Stimulated activated CD4-positive, alpha-beta T cell treated with anti-CD3 and anti-CD28 coated beads, Interleukin-15, amount 100 ng/mL, for 48 hours (primary cell): ENCODE measurements around the gene APOL6.
"Not testable (repeated sequence)": the region's sequence is repeated elsewhere in the genome, so short reads cannot be mapped to it uniquely, and the experiment has no call there.

Source experiments
- DNase-seq, 2 donors: peaks; one replicate each; pipeline ENCODE4 v3.0.0-alpha.2; 2020; ENCODE audit warnings: low read depth in 2 of 2

APOL6 gene

DNA sequence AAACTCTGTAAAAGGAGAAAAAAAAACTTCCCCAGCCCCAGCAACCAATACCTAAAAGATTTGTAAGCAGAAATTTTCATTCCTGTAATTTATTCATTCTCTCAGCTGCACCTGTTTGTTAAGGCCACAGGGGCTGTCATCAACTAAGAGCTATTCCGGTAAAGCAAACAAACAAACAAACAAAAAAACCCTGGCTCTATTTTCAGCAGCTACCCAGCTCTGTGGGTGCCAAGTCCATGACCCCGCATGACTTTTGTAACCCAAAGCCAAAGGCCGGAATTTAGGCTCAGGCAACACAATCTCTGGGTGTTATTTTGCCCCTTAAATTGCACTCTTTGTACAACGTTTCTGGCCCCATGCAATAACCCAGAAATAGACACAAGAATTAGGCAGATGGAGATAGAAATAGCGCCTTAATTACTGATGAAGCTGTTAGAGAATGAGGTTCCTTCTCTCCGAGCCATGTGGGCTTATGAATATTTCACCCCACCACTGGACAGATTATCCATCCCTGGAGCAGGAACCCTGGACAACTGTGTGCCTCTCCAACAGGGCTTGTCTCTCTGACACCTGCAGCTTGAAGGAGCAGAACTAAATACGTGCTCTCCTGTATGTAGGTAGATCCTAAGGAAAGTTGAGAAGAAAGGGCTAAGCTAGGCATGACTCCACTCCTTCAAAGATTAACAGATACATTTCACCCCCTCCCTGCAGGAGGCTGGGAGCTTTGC, 29.4 kb downstream of the APOL6 start:
- DNase-seq = no peak

DNA sequence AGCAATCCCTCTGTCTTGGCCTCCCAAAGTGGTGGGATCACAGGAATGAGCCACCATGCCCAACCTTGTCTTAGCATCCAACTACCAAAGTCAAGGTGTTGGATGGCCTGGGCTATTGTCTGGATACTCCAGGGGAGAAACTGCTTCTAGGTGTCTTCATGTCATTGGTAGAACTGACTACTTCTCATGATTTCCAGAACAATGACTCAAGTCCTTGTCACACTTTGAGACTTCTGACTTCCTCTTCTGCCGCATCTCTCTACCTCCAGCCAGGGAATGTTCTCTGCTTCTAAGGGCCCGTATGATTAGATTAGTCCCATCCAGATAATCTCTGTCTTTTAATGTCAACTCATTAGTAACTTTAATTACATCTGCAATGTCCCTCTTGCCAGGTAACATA, 30.6 kb downstream of the APOL6 start:
- DNase-seq = no peak

DNA sequence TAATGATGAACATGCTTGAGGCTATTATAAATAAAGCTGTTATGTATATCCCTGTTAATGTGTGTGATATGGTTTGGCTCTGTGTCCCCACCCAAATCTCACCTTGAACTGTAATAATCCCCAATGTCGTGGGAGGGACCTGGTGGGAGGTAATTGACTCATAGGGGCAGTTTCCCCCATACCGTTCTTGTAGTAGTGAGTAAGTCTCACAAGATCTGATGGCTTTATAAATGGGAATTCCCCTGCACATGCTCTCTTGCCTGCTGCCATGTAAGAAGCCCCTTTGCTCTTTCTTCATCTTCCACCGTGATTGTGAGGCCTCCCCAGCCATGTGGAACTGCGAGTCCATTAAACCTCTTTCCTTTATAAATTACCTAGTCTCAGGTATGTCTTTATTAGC, 31.2 kb downstream of the APOL6 start:
- peak; percentile 46 to 47 for DNase-seq

DNA sequence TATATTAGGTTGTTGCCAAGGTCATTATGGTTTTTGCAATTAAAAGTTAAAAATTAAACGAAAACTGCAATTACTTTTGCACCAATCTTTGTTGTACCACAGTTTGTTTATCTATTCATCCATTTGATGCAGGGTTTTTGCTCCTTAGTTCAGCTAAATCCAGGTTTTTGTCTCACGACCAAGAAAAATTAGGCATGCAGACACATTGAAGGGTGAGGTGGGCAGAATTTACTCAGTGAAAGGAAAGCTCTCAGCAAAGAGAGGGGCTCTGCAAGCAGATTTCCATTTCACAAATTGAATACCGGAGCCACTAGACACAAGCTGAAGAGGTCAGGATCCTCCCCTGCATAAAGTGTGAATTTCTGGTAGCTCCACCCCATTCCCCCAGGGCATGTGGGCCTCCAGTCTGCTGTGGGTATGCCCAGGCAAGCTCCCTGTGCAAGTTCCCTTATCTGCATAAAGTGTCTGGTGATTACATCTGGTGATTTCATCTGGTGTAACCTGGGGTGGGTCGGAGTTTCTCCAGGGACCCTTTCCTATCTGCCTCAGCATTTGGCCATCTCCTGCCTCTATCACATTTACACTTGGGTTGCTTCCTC, 33.3 kb downstream of the APOL6 start:
- no peak for DNase-seq

DNA sequence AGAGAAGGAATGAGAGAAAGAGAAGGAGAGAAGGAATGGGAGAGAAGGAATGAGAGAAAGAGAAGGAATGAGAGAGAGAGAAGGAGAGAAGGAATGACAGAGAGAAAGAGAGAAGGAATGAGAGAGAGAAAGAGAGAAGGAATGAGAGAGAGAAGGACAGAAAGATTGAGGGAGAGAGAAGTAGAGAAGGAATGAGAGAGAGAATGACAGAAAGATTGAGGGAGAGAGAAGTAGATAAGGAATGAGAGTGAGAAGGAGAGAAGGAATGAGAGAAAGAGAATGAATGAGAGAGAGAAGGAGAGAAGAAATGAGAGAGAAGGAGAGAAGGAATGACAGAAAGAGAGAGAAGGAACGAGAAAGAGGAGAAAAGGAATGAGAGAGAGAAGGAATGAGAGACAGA, 35.3 kb downstream of the APOL6 start:
- no peak for DNase-seq

DNA sequence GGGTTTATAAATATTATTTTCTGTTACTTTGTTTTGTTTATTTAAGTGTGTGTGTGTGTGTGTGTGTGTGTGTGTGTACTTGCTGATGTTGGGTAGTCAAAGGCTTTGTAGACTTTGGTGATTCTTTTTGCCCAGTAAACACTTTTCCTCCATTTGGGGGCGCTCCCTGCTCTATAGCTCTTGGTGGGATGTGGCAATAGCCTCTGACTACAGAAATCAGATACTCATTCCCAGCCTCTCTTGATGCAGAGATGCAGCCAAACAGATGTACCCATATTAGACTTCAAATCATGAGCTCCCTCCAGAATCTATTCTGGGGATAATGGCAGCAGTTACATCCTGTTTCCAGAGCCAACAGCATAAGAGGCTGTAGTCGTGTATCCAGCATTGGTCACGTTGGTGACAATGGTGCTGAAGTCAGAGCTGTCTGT, 36.0 kb downstream of the APOL6 start:
- DNase-seq = no peak

DNA sequence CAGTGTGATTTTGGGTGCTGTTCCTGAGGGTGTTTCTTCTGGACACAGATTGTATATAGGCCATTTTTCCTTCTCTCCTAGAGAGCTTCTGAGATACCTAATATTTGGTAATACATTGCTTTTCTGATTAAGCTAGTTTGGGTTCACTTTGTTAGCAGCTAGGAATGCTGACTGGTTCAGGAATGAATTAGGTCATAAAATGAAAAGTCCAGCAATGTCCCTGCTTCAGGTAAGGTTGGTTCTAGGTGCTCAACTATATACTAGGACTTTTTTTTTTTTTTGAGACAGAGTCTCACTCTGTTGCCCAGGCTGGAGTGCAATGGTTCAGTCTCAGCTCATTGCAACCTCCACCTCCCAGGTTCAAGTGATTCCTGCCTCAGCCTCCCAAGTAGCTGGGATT, 36.5 kb downstream of the APOL6 start:
- no peak for DNase-seq

DNA sequence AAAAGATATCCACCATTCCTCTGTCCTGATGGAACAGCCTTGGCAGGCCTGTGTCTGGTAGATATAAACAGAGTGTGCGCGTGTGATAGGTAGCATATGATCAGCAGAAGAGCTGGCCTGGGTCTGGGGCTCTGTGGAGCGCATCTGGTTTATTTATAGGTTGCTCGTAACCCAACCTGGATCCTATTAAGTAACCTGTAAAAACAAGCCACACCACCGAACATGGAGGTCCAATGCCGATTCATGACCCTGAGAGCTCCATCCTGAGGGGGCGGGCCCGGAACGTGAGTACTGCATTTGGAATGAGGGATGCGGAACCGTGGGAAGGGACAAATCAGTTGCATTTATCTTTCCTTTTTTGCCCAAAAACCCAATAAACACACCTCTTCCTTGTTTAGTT, 37.5 kb downstream of the APOL6 start:
- no peak for DNase-seq

DNA sequence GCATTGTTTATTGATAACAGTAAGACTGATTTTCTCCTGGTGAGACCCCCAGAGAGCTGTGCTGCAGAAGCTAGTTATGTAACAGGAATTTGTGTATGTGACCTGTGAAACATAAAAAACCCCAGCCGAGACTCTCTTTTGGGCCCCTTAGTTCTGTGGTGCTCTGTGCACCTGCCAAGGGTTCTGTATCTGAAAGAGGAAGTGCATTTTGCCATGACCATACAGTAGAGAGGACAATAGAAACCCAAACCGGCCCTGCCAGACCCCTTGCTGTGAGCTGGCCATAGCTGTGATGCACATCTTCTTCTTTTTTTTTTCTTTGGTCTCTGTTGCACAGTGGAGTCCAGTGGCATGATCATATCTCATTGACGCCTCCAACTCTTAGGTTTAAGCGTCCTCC, 38.1 kb downstream of the APOL6 start:
- no peak for DNase-seq

DNA sequence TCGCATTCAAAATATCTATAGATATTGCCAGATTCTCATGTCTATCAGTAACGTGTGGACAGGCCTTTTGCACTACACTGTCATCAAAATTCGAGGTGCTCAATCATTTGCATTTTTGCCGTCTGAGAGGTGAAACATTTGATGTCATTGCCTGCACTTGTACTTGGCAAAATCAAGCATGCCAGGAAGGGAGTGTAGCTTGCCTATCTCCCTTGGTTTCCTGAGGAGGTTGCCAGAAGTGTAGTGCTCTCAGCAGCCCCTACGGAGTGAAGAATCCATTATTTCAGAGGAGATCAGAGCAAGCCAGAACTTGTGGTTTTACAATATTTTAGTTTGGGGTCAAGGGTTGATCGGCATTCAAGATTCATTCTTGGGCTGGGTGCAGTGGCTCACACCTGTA, 39.2 kb downstream of the APOL6 start:
- no peak for DNase-seq

DNA sequence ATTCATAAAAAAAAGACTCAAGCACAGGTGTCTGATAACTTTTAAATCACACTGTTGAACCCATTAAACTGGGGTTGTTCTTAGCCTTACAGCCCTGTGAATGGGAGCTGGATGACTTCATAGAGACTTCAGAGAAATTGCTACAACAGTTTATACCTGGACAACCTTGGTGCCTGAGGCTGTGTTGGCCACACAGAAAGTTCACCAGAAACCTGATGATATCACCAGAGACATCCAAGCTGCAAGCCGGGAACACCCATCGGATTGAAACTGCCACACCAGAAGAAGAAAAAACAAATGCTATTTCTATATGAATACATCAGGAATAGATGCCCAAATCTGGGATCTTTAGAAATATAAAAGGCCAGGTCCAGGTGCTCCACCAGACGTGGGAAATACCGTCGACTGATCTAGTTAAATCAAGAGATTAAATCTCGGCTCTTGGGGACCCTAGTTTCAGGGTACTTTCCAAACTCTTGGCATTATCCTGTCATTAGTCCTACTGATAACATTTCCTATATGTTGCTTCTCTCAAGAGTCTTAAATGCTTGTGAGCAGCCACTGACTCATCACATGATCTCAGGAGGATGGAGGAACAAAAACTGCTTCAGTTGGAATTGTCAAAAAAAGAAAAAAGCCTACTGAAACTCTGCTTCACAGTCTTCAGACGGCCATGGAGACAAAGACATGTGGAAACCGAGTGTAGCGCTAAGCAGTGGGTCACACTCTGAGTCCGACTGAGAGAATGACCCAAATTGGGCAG, 40.8 kb downstream of the APOL6 start:
- no peak for DNase-seq

DNA sequence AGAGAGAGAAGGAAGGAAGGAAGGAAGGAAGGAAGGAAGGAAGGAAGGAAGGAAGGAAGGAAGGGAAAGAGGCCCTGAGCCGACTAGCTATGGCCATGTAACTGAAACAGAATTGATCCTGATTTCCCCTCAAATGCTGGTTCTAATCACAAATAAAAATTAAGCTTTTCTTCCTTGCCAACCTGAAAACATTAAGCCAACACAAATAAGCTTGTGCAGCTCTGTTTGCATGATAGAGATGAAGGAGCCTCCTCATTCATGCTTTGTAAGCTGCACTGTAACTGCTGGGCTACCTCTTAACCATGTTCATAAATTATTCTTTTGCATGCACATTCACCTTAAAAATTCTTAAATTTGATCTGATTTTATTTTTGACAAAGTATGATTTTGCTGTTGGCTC, 41.8 kb downstream of the APOL6 start:
- no peak for DNase-seq

DNA sequence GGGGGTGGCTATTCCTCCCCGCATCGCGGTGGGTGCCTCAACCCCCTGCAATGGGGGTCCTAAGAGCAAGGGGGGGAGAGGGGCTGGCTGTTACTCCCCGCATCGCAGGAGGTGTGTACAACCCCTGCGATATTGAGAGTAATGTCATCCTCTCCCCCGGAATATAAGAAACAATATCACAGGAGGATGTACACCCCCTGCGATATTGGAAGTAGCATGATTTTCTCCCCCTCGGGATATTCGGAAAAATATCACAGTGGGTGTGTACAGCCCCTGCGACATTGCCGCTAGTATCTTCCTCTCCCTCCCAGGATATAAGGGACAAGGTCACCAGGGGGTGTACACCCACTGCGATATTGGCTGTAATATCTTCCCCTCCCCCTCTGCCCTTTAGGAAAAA, 47.0 kb downstream of the APOL6 start:
- DNase-seq = no peak

DNA sequence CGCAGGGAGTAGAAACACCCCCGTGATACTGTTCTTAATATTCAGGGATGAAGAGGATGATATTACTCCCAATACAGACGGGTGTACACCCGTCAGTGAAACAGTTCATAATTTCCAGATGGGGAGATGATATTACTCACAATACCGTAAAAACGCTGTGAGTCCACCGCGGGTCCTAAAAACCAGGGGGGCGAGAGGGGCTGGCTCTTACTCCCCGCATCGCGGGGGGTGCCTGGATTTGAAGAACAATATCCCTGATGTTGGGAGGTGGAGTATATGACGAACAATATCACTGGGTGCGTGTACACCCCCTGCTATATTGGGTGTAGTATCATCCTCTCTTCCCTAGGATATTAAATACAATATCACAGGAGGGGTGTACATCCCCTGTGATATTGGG, 48.9 kb downstream of the APOL6 start:
- no peak for DNase-seq

DNA sequence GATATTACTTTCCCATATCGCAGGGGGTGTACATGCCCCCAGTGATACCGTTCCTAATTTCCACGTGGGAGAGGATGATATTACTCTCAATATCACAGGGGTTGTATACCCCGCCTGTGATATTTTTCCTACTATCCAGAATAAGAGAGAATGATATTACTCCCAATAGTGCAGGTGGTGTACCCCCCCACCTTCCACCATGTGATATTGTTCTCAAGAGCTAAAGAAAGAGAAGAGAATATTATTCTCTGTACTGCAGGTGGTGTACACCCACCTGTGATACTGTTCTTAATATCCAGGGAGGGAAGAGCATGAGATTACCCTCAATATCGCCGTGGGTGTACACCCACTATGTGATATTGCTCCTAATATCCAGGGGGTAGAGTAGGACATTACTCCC, 51.6 kb downstream of the APOL6 start:
- DNase-seq = not testable (repeated sequence)

DNA sequence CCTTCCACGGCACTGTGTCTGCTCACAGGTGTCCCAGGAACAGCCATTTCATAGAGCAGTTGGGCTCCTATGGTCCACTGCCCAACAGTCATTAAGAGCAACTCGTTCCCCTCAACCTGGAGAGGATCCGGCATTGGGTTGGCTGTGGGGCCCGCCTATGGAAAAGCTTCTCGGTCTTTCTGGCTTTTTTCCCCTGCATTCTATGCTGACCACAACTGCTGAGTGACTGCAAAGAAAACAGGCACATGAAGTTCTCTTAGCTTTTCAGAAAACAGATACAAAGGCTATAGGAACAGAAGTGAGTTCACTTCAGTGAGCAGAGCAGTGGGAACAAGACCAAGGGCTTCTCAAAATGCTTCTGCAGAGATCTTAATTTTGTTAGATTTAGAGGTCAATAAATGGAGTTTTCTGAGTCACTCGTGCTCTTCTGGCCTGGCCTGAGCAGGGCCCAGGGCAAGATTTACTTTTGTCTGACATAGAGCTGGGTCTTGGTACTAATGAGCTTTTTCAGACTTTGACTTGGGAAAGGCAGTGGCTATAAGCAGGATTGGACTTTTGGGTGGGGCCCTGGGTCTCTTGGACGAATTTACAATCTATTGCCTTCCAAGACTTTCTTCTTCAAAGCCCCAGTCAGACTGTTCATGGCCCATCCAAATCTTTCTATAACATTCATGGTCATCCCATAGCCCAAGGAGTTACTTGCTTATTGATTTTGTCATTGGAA, 55.8 kb downstream of the APOL6 start:
- no peak for DNase-seq

DNA sequence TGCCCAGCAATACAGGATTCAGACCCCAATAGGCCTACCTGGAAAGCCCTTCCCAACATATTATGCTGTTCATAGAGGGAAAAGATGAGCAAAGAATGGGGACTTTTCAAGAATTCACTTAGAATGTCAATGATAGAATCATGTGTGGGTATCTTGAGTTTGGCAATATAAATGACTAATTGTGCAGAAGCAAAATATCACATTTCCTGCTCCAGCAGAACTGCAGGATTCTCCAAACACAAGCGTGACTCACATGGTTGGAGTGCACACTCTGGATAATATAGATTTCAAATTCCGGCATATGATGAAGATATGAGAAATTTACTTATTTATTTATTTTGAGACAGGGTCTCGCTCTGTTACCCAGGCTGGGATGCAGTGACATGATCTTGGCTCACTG, 56.9 kb downstream of the APOL6 start:
- no peak for DNase-seq

DNA sequence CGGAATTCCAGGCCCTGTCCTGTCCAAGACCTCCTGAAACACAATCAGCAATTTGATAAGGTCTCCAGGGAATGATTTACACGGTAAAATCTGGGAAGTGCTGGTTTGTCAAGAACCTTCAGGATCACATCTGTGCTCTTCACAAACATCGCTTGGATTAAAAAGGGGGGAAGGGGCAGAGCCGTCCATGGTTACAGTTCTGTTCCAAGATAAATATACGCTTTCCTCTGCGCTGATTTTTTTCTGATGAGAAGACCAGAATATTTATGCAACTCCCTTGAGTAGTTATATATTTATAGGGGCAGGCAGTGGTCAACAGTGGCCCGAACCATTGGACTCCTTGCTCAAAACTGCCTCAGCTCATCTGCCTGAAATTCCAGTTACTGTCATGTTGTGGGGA, 60.2 kb downstream of the APOL6 start:
- no peak for DNase-seq

DNA sequence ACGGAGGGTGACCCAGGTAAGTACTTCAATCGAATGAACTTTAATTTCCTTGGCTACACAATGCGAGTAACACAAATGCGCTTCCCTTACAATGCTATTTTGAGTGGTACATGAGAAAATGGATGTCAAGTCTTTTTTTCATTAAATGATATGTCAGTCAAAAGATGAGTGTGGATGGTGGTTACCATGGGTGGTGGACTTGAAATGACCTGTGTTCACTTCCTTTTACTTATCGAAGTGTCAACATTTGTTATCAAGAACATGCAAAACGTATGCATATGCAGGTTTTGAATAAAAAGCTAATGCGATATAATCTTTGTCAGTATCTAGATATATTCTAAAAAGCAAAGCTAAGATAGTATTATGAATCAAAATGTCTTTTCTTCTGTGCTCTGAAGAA, 60.7 kb downstream of the APOL6 start:
- no peak for DNase-seq

DNA sequence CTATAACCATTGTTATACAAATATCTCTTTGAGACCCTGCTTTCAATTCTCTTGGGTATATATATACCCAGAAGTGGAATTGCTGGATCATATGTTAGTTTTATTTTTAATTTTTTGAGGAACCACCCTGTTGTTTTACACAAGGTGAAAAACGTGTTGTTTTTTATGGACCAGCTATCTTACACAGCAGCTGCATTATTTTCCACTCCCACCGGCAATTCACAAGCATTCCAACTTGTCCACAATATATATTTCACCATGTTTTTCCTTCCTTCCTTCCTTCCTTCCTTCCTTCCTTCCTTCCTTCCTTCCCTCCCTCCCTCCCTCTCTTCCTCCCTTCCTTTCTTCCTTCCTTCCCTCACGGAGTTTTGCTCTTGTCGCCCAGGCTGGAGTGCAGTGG, 63.1 kb downstream of the APOL6 start:
- no peak for DNase-seq

DNA sequence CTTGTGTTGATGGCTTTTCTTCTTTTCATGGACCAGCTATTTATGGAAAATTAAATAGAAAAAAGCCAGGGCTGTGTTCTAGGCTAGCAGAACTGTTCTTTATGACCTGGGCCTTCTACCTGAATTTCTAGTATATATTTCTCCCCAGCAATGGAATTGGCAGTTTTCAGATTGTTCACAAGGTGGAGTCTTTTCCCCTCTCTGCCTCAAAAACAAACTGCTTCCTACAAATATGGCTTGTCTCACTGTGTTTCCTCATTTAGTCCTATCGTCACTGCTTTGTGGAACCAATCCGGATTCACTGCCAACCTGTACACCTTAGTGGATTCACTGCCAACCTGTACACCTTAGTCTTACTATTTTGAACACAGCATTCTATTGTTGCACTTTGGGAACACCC, 64.4 kb downstream of the APOL6 start:
- DNase-seq = no peak

DNA sequence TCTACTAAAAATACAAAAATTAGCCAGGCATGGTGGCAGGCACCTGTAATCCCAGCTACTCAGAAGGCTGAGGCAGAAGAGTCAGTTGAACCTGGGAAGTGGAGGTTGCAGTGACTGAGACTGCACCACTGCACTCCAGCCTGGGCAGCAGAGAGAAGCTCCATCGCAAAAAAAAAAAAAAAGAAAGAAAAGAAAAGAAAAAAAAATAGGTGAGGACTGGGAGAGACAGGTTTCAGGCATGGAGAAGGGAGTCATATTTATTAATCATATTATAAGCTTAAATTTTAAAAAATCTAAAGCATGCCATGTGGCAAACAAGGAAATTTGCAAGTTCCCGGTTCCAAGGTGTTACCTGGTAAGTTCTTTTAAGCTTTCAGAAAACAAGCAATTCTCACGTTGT, 69.3 kb downstream of the APOL6 start, which contains the start of gene APOL5:
Gene APOL5 (plus strand): TSS at position 301 of the 400 bp plus-strand sequence. CDS start 0 bp downstream, at position 301.
- no peak for DNase-seq
